Measurements from ENCODE around the gene C22orf31.
"Not testable (repeated sequence)": the region's sequence is repeated elsewhere in the genome, so short reads cannot be mapped to it uniquely, and the experiment has no call there.

C22orf31 gene

DNA sequence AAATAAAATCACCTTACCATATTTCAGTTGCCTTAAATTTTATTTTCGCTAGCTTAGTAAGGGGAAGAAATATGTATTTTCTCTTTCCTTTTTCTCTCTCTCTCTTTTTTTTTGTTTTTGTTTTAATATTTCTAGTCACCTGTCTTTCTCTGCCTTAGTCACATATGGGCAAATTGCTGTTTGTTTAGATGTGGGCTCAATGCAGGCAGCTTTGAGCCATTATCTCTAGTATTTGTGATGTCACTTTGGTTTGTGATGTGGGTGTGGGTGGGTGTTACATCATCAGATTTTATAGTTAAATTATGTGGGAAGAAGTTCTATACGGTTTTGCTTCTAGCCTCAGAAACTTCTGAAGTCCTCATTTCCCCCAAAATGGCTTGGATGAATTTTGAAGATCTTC, at the start of gene C22orf31:
Gene C22orf31 (minus strand): TSS at position 59 of the 400 bp plus-strand sequence. CDS start 39 bp downstream, at position 20.
- no peak for DNase-seq (ENCODE audit: low read depth)

- no peak for DNase-seq (ENCODE audit: low read depth)
Measured at GRCh38 chr22:29110946-29111345, 49.3 kb upstream of the C22orf31 start.

GRCh38 chr22:29109822-29110221, 48.2 kb upstream of the C22orf31 start:
- peak; percentile 28 for DNase-seq (ENCODE audit: low read depth)

GRCh38 chr22:29108137-29108536, 46.5 kb upstream of the C22orf31 start:
- DNase-seq (ENCODE audit: low read depth) = peak; percentile 84

- no peak for DNase-seq (ENCODE audit: low read depth)
Measured at GRCh38 chr22:29106839-29107238, 45.2 kb upstream of the C22orf31 start.

- no peak for DNase-seq (ENCODE audit: low read depth)
Measured at GRCh38 chr22:29105468-29105867, 43.8 kb upstream of the C22orf31 start.

GRCh38 chr22:29103121-29103520, 41.5 kb upstream of the C22orf31 start:
- DNase-seq (ENCODE audit: low read depth) = no peak

GRCh38 chr22:29102300-29102699, 40.7 kb upstream of the C22orf31 start:
- DNase-seq (ENCODE audit: low read depth) = no peak

DNA sequence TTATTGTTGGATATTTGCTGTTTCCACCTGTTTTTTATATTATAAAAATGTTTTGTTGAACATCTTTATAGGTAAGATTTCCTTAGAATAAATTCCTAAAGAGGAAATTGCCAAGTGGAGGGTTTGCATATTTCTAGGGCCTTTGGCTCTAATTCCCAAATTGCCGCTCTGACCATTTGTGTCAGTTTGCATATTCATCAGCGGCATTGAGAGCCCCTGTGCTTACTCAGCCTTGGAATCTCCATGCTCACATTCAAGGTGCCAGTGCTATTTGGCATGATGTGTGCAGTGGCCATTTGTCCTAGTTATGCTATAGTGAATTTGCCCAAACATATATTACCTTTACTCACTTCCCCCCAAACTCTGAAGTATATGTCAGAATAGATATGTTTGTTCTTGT, 36.7 kb upstream of the C22orf31 start:
- no peak for DNase-seq (ENCODE audit: low read depth)

DNA sequence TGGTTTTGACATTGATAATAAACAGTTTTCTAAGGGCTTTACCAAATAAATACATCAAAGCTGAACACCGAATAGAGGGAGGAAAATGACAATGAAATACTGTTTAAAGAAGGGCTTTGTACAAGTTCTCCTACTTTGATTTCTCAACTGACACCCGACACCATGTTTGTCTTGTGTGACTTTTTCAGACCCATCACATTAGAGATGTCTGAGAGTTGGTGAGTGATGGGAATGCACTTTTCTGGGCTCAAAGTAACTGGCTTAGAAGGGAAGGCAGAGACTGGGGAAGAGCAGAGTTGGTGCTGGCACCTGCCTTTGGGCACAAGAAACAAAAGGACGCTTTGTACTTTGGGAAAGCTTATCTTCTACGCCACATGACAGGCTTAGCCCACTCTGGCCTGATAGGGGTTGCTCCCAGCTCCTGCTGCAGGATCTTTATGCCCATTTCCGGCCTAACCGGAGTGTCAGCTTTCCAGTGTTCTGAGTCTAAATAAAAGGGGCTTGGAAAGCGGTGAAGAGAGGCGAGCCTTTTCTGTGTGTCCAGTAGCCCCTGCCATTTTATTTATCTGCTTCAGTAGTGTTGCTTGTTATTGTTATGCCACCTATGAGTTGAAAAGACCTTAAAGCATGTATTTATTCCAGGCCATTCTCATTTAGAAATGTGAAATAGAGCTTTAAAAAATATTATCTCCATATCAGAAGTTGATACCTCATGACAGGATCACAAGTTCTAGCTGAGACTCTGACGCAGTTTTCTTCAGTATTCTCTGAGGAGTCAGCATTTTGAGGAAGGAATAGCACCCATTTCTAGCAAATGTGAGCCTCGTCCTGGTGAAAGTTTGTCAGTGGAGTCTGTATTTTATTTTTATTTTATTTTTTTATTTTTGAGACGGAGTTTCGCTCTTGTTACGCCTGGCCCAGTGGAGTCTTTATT, 35.4 kb upstream of the C22orf31 start:
- DNase-seq (ENCODE audit: low read depth) = no peak

DNA sequence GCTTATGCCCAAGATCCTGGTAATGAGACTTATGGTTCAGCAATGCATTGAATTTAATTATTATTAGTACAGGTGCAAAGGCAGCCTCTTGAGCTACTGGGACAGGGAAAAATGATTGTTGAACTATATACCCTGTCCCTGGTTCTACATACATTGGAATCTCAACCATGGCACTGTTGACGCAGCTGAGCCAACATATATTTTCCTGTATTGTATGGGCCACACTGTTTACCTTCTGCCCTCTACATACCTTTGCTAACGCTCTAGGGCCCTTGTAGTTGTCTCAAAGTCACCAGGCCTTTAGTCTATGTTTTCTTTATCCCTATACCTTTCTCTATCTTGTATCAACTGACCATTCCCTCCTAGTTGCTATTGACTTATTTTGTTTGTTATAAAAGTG, 33.8 kb upstream of the C22orf31 start:
- DNase-seq (ENCODE audit: low read depth) = no peak

GRCh38 chr22:29093501-29094300, 32.1 kb upstream of the C22orf31 start:
- DNase-seq (ENCODE audit: low read depth) = peak; percentile 39

- no peak for DNase-seq (ENCODE audit: low read depth)
Measured at GRCh38 chr22:29093030-29093429, 31.4 kb upstream of the C22orf31 start.

GRCh38 chr22:29092243-29092642, 30.6 kb upstream of the C22orf31 start:
- DNase-seq (ENCODE audit: low read depth) = no peak

DNA sequence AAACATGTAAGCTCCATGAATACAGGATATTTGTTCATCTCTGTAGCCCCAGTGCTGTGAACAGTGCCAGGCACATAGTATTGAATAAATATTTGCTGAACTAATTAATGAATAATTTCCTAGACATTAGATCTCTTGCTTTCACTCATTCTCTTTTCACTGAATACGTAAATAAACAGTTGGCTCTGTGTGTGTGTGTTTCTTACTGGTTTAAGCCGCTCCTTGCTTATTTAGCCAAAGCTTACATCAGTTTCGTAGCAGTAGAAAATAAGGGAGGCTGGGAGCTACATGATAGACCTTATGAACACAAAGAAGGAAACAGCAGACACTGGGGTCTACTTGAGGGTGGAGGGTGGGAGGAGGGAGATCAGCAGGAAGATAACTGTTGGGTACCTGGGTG, 28.4 kb upstream of the C22orf31 start:
- DNase-seq (ENCODE audit: low read depth) = no peak

GRCh38 chr22:29089507-29089906, 27.9 kb upstream of the C22orf31 start:
- no peak for DNase-seq (ENCODE audit: low read depth)

DNA sequence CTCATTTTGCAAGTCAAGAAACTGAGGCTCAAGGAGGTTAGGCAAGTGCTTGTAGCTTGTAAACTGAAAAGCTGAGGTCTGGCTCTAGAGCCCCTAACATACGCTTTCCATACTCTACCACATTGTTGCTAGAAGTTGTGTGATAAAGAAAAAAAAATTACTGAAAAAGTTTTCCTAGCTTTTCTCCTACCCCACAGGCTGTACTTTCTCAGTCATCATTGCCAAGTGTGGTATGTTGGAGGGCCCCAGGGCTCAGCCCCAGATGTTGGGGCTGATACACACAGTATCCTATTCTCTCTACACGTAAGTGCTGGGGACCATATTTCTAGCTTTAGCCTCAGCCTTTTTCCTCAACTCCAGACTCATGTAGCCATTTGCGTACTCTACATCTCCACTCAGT, 27.2 kb upstream of the C22orf31 start:
- DNase-seq (ENCODE audit: low read depth) = no peak

- DNase-seq (ENCODE audit: low read depth) = no peak
Measured at GRCh38 chr22:29087012-29087411, 25.4 kb upstream of the C22orf31 start.

- DNase-seq (ENCODE audit: low read depth) = peak; percentile 71
Measured at GRCh38 chr22:29083933-29084591, 22.4 kb upstream of the C22orf31 start.

GRCh38 chr22:29083576-29083932, 21.9 kb upstream of the C22orf31 start:
- not testable (repeated sequence) for DNase-seq (ENCODE audit: low read depth)

- no peak for DNase-seq (ENCODE audit: low read depth)
Measured at GRCh38 chr22:29082826-29083545, 21.4 kb upstream of the C22orf31 start.
